A549 treated with CpdA at 1 μM for 4 hours (cell line): ENCODE measurements around the gene TRIM49D2. TPM values are rescaled to one million over a fixed set of nuclear protein-coding genes. Genes with fewer than 3 reads are reported as not detected.

ENCODE experiments used
- total RNA-seq: library from RNA; stranded (reverse); fragments of 200-300 nt; extraction: Qiagen RNA extraction; gene quantifications from 5 replicates; pipeline ENCODE4 v1.2.3, GENCODE V29; 2022; ENCODE audit warnings: low read depth

TRIM49D2 gene
- total RNA-seq, result not detected in 5 replicates

GRCh38 chr11:89923764-89924163 is at the start of gene TRIM49D2:
Gene TRIM49D2, plus strand, starts transcription at chr11:89924064. Its CDS starts 2,698 bp downstream, at chr11:89926762.

GRCh38 chr11:89922195-89922660 is 1.6 kb upstream of the TRIM49D2 start, which contains the start of gene TRIM49D1:
Gene TRIM49D1, minus strand, starts transcription at chr11:89922245. Its CDS starts 4,535 bp downstream, at chr11:89917710.

DNA sequence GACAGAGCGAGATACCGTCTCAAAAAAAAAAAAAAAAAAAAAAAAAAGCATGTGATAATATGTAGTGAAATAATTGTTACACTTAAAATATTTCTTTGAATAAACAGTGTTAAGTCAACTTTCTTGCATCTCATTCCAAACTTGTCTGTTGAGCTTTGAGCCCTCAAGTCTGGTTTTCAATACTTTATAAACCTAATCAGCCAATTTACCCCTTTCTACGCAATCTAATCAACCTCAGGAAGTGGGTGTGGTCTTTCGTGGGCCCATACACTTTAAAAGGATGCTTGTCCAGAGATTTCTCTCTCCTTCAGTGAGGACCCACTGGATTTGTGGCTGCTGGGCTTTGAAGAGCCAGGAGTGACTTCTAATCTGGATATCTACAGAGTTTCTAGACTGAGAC is 41.9 kb downstream of the TRIM49D2 start, which contains the start of gene TRIM64:
Gene TRIM64, plus strand, starts transcription at position 301 of the 400 bp plus-strand sequence. CDS start 2,467 bp downstream, outside the sequence.

Other genes with a start within 250 kb of the TRIM49D2 start
- gene TRIM77, start 213.8 kb upstream of the TRIM49D2 start, total RNA-seq, result not detected in 5 replicates
- gene TRIM49, start 115.5 kb upstream of the TRIM49D2 start, total RNA-seq, result not detected in 5 replicates
- not detected in 5 replicates for gene TRIM64B, start 45.6 kb upstream of the TRIM49D2 start, total RNA-seq
- not detected in 5 replicates for gene TRIM49D1, start 1.8 kb upstream of the TRIM49D2 start, total RNA-seq
- gene TRIM64, start 42.0 kb downstream of the TRIM49D2 start, total RNA-seq, result not detected in 5 replicates
- gene TRIM49C, start 107.0 kb downstream of the TRIM49D2 start, total RNA-seq, result not detected in 5 replicates
- gene UBTFL1, start 161.9 kb downstream of the TRIM49D2 start, total RNA-seq, result not detected in 5 replicates
- not detected in 5 replicates for gene NAALAD2, start 210.6 kb downstream of the TRIM49D2 start, total RNA-seq